ENCODE data around the gene GNAT1.

The GNAT1 gene

GRCh38 chr3:50213373-50213772, 22.0 kb downstream of the GNAT1 start:
- no peak for TF ChIP-seq CTCF (IDR thresholded peaks at IDR 0.05)
- Mint-ChIP-seq H3K4me1 (peaks cover 24% of the 10 kb centered on the region), H3K27me3 (ENCODE audit: low read depth, poor library complexity) (peaks cover 9% of the 10 kb centered on the region), H3K27ac (no peak overlapping the region), H3K9me3 (no peaks in the 10 kb centered on the region), H3K36me3 (ENCODE audit: low read depth) (no peaks in the 10 kb centered on the region), H3K4me3 (no peak overlapping the region)
- DNase-seq: no peak

GRCh38 chr3:50214824-50215223, 23.4 kb downstream of the GNAT1 start:
- Mint-ChIP-seq H3K4me3 (no peak overlapping the region), H3K27ac (no peak overlapping the region), H3K4me1 (peaks cover 26% of the 10 kb centered on the region), H3K27me3 (ENCODE audit: low read depth, poor library complexity) (peaks cover 5% of the 10 kb centered on the region), H3K9me3 (no peaks in the 10 kb centered on the region), H3K36me3 (ENCODE audit: low read depth) (no peaks in the 10 kb centered on the region)
- no peak for DNase-seq
- no peak for TF ChIP-seq CTCF (IDR thresholded peaks at IDR 0.05)

- no peak overlapping the region for H3K4me3 Mint-ChIP-seq
- DNase-seq: no peak
- H3K27me3 Mint-ChIP-seq (ENCODE audit: low read depth, poor library complexity): peaks cover 5% of the 10 kb centered on the region
- no peak for TF ChIP-seq CTCF (IDR thresholded peaks at IDR 0.05)
- H3K9me3 Mint-ChIP-seq: no peaks in the 10 kb centered on the region
- H3K36me3 Mint-ChIP-seq (ENCODE audit: low read depth): no peaks in the 10 kb centered on the region
- no peak overlapping the region for H3K27ac Mint-ChIP-seq
- peaks cover 33% of the 10 kb centered on the region for H3K4me1 Mint-ChIP-seq
Measured at GRCh38 chr3:50215529-50215928, 24.1 kb downstream of the GNAT1 start.

GRCh38 chr3:50217681-50218080, 26.3 kb downstream of the GNAT1 start:
- H3K27me3 Mint-ChIP-seq (ENCODE audit: low read depth, poor library complexity): peaks cover 5% of the 10 kb centered on the region
- no peak for DNase-seq
- H3K4me1 Mint-ChIP-seq: peaks cover 25% of the 10 kb centered on the region
- TF ChIP-seq CTCF (IDR thresholded peaks at IDR 0.05): no peak
- H3K36me3 Mint-ChIP-seq (ENCODE audit: low read depth): no peaks in the 10 kb centered on the region
- no peaks in the 10 kb centered on the region for H3K9me3 Mint-ChIP-seq
- H3K27ac Mint-ChIP-seq: no peak overlapping the region
- H3K4me3 Mint-ChIP-seq: no peak overlapping the region

- Mint-ChIP-seq H3K4me3 (no peak overlapping the region), H3K27me3 (ENCODE audit: low read depth, poor library complexity) (peaks cover 5% of the 10 kb centered on the region)
Measured at GRCh38 chr3:50218448-50218847, 27.0 kb downstream of the GNAT1 start.

More at GRCh38 chr3:50218448-50218847, 27.0 kb downstream of the GNAT1 start:
- Mint-ChIP-seq H3K36me3 (ENCODE audit: low read depth) (no peaks in the 10 kb centered on the region), H3K4me1 (peaks cover 25% of the 10 kb centered on the region), H3K27ac (no peak overlapping the region), H3K9me3 (no peaks in the 10 kb centered on the region)
- no peak for TF ChIP-seq CTCF (IDR thresholded peaks at IDR 0.05)
- DNase-seq: no peak
